Right lobe of liver (tissue), 4 donors: ENCODE measurements around the gene LMX1B.

Experiments
- CTCF ChIP-seq, 4 donors: fragments of 200-600 bp in 3 of 4; fragments of 450-650 bp in 1 of 4; IDR thresholded peaks; one replicate each; pipeline versions ENCODE4 v1.5.1 to v1.8.0; 2016 to 2022; ENCODE audit warnings: antibody characterized with exemption in 4 of 4, mild to moderate bottlenecking in 2 of 4
- POLR2A ChIP-seq: fragments of 450-650 bp; IDR thresholded peaks from one replicate; pipeline ENCODE4 v1.6.1; 2017; ENCODE audit warnings: antibody characterized with exemption, mild to moderate bottlenecking
- donor health status: DM: no; HTN: no; CAD: no.
- donor health status: DM: no; HTN: no; CAD: no.
- donor health status: DM: no; HTN: yes; CAD: no.

GRCh38 chr9:126705767-126706697, 92.3 kb downstream of the LMX1B start:
- TF ChIP-seq CTCF (IDR thresholded peaks at IDR 0.05) (peak; percentile 51 to 74 (median 68)), POLR2A (no peak)
